ENCODE measurements around the gene CAST.

GRCh38 chr5:96619946-96620345 is 42.2 kb upstream of the CAST start:
- TF ChIP-seq, protein P1, sequence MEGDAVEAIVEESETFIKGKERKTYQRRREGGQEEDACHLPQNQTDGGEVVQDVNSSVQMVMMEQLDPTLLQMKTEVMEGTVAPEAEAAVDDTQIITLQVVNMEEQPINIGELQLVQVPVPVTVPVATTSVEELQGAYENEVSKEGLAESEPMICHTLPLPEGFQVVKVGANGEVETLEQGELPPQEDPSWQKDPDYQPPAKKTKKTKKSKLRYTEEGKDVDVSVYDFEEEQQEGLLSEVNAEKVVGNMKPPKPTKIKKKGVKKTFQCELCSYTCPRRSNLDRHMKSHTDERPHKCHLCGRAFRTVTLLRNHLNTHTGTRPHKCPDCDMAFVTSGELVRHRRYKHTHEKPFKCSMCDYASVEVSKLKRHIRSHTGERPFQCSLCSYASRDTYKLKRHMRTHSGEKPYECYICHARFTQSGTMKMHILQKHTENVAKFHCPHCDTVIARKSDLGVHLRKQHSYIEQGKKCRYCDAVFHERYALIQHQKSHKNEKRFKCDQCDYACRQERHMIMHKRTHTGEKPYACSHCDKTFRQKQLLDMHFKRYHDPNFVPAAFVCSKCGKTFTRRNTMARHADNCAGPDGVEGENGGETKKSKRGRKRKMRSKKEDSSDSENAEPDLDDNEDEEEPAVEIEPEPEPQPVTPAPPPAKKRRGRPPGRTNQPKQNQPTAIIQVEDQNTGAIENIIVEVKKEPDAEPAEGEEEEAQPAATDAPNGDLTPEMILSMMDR (IDR thresholded peaks at IDR 0.05): no peak
- TF ChIP-seq POLR2A (IDR thresholded peaks at IDR 0.05): no peak

Data from esophagus squamous epithelium (tissue), 4 donors.